Muscle of back (tissue), 11 donors: ENCODE measurements around the gene PRDM1. TPM values are rescaled to one million over a fixed set of nuclear protein-coding genes. Genes with fewer than 3 reads are reported as not detected.
"Not testable (repeated sequence)": the region's sequence is repeated elsewhere in the genome, so short reads cannot be mapped to it uniquely, and the experiment has no call there.

Experiments
- DNase-seq, 3 donors: peaks; one replicate each; pipeline versions ENCODE4 v3.0.0 to v3.0.0-alpha.2; 2013
- polyA plus RNA-seq, 10 donors: library from polyadenylated mRNA; unstranded; fragments of 120-200 nt; gene quantifications; one replicate each; pipeline ENCODE4 v1.2.1, GENCODE V29; 2013; ENCODE audit not compliant: insufficient read length in 10 of 10

Gene PRDM1
- polyA plus RNA-seq, 10 donors, result 2.9 to 7.9 (median 4.9) TPM

DNA sequence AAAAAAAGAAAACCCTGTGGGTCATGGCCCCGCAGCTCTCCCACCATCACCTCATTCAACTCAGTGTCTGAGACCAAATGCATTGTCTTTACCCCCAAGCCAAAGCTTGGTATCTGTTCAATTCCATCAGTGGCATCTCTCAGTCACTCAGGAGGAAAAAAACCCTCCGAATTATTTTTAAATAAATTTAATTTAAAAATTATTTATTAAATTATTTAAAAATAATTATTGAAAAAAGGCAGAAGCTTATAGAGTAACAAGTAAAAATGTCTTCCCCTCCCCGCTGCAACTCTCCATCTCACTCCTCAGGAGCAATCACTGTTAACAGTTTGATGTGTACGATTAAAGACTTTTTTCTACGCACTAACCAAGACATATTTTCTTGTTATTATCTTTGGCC is 50.7 kb downstream of the PRDM1 start:
- no peak for DNase-seq

DNA sequence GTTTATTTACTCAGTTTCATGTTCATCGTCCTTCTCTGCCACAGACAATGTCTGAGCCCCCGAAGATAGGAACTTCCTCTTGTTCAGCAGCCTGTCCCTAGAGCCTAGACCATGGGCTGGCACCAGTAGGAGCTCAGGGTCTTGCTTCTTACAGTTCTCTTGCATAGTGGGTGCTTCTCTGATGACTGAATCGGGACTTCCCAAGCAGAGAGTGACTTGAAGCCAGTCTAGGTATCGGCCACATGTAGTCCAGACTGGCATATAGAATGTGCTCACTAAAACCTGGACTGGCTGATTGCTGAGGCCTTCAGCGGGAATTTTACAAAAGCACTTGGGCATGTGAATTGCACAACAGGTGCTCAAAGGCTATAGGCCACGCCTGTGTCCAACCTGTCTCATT is 52.0 kb downstream of the PRDM1 start:
- DNase-seq, result no peak

- DNase-seq, result no peak
Measured at GRCh38 chr6:106141441-106142237, 55.5 kb downstream of the PRDM1 start.

DNA sequence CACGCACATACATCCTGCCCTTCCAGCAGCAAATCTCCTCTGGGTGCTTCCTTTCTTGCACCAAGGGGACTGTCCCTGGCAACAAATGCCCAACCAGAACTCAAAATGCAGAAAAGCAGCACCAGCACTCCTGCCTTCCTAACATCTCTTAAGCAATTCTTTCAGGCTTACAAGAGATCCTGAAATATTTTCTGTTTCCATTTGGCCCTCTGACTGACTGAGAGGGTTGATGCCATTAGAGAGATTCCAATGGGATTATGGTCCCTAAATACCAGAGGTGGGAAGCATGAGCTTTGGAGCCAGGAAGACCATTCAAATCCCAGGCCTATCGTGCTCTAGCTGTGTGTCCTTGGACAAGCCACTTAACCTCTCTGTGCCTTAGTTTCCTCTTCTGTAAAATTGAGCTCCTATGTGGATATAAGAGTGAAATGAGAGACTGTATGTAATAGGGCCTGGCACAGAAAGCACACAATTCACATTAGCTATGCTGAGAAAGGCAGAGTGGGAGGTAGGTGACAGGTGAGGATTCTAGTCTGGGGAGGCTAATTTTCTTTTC is 56.8 kb downstream of the PRDM1 start:
- no peak for DNase-seq

DNA sequence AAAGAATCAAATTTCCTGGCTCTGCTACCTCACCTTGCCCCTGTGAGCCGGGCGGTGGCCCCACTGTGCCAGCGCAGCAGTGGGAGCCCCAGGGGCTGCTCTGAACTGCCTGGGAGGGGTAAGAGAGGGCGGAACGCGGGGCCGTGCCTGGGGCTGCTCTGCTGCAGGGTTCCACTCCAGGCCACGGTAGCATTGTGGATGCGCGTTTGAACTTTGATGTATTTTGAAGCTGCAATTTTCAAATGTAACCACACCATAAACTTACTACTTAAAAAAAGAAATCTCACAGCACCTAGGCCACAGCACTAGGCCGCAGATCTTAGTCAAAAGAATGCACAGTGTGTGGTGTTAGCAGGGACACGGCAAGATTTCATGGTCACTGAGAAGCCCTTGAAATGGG is 57.5 kb downstream of the PRDM1 start:
- no peak for DNase-seq

GRCh38 chr6:106145144-106145543 is 59.0 kb downstream of the PRDM1 start:
- DNase-seq, result no peak

- DNase-seq, result no peak
Measured at GRCh38 chr6:106145741-106146227, 59.6 kb downstream of the PRDM1 start.

DNA sequence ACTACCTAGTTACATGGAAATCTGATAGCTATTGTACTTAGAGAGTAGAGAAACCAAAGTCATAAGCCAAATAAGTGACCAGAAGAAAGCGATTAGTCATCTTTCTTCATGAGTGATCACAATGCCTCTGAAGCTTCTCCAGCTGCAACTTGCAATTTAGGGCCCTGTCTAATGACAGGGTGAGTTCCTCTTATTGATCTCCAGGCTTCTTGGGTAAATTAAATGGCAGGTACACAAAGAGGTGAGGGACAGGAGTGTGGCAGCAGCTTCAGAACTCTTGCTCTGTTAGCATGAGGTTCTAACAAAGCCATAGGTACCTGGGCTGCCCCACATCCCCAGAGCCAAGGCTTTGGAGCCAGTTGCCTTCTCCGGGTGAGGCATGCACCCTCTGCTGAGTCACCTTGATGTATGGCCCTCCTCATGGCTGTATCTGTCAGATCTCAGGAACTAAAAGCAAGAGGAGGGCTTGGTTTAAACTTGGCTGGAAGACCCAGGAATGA is 60.8 kb downstream of the PRDM1 start:
- DNase-seq, result no peak

DNA sequence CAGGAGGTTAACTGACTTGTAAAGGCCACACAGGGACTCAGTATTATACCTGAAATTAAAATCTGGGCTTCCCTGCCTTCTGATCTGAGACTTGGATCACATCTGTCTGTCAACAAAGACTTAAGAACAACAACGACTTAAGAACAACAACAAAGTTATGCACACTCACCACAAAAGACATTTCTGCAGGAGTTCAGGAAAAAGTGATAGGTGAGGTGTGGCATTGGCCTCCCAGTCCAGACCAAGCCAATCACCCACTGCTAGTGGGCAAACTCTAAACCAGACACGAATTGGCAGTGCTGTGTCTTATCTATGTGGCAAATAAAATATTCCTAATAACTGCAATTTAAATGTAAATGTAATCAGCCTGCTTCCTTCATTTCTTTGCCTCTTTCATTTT is 61.3 kb downstream of the PRDM1 start:
- no peak for DNase-seq

DNA sequence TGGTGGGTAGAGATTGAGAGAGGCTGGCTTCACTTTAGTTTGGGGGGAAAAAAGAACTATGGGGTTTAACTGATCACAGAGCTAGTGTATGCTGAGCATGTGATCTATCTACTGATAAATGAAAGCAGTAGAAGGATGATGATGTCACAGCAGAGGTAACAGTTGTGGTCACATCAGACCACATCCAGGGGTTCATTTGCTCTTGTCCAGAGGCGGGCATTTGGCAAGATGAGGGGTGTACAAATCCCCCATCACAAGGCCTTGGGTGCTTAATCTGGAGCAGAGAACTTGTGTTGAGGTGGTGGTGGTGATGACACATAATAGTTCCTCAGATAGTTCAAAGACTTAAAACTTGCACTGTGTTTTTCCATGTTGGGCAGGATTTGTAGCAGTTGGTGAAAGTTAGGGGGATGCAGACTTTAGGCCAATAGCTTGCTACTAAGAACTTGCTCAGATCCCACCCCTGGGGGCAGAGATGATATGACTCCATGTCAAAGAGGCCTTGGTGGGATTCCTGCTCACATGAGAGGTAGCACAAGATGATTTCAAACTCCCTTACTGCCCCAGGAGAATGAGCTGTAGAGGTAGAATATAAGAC is 63.4 kb downstream of the PRDM1 start:
- no peak for DNase-seq

- not testable (repeated sequence) for DNase-seq
Measured at GRCh38 chr6:106152476-106152875, 66.3 kb downstream of the PRDM1 start.

DNA sequence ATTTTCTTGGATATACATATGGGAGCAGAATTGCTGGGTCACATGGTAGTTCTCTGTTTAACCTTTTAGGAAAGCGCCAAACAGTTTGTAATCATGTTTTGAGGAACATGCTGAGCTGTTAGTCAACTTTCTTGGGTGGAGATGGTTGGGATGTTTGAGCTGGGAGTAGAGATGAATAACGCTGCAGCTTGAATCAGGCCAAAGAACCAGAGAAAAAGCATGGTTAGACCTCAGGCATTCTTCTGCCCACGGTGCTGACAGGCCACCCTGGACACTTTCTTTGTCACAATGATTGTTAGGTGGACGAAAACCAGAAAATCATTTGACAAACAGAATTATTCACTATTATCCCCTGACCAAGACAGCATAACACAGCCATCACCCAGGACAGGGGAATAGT is 66.8 kb downstream of the PRDM1 start:
- no peak for DNase-seq

DNA sequence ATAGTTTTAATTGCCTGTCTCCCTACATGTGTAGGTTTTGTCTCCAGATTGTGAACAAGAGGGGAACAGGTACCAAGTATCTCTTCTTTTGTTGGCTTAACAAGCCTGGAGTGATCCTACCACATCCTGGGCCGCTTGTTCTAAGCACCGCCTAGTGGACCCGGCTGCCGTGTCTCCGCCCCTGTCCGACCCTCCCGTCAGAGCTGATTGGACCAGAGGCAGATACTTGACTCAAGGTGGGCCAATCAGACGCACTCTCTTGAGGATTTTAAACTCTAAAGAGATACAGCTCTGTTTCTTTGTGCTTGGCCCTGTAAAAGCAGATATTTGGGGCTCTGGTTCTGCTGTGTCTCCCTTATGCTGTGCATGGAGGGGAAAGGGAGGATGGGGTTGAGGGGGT is 68.2 kb downstream of the PRDM1 start:
- no peak for DNase-seq

GRCh38 chr6:106155219-106155830 is 69.2 kb downstream of the PRDM1 start:
- no peak for DNase-seq

DNA sequence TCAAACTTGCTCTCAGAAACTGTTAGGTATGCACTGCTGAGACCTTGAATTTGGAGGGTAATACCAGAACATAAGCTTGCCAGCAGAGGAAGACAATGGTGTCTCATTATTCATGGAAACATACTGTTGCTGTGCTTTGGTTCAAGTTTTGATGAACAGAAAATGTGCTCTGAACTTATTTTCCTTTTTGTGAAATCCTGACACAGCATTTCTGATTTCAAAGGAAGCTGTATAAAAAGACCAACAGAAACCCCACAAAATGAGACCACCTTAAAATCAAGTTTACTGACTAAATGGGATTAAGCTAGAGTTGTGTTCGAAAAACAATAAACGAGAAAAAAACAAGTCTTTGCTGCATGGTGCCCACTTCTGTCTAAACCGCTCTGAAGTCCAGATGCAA is 70.3 kb downstream of the PRDM1 start:
- DNase-seq, result no peak

DNA sequence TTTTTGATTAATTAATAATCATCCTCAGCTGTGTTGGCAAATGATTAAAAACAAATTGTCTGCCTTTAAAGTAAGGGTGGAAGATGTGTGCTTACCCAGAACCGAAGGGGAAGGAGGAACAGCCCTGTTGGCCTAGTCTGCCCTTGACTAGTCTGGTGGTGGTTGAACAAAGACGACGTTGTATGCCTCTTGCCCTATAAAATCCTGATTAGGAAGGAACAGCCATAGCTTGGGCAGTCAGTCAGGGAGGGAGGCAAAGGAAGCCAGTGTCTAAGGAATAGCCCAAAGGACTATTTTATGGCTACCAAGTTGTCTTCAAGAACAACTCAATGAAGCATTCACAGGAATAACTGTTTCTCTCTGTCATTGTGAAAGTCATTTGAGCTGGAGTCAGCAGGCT is 70.7 kb downstream of the PRDM1 start:
- DNase-seq, result no peak

GRCh38 chr6:106158816-106159215 is 72.7 kb downstream of the PRDM1 start:
- no peak for DNase-seq

Other genes starting within 250 kb of the PRDM1 start
- gene ATG5, start 239.4 kb downstream of the PRDM1 start, polyA plus RNA-seq, result 10 to 100 TPM; 22.2 to 32.1 (median 25.8) TPM